Measurements from ENCODE around the gene TBC1D13. TPM values are rescaled to one million over a fixed set of nuclear protein-coding genes. Genes with fewer than 3 reads are reported as not detected.

The TBC1D13 gene
- total and polyA plus RNA-seq, 2 experiments from 2014 or later, result 8.3 to 19.4 TPM

- H3K4me2 ChIP-seq, result peak overlapping the region; percentile 82; the same call in 1 of the 2 replicates
- H3K4me3 Mint-ChIP-seq, result peak overlapping the region; percentile 94; the same call in 1 of the 3 replicates
- peaks cover 10% of the 10 kb centered on the region for H3K27me3 Mint-ChIP-seq (ENCODE audit: insufficient read depth, low read depth, poor library complexity)
- H3K27ac ChIP-seq (ENCODE audit: low read depth), result no peak overlapping the region
- H3K9me2 ChIP-seq (ENCODE audit: insufficient read depth), result no peaks in the 10 kb centered on the region
- H3K36me3 Mint-ChIP-seq (ENCODE audit: low read depth), result no peaks in the 10 kb centered on the region; the same call in 1 of the 3 replicates
- H2AFZ ChIP-seq, result peak overlapping the region; percentile 99; the same call in 1 of the 2 replicates
- H3K79me2 ChIP-seq (replicated peaks; ENCODE audit: insufficient read depth), result peaks cover 16% of the 10 kb centered on the region
- no peaks in the 10 kb centered on the region for H3K36me3 ChIP-seq (ENCODE audit: insufficient read depth)
- H4K20me1 ChIP-seq (replicated peaks; ENCODE audit: insufficient read depth), result no peaks in the 10 kb centered on the region
- no peak overlapping the region for H3K27ac Mint-ChIP-seq
- H3K9me3 Mint-ChIP-seq, result peaks cover 16% of the 10 kb centered on the region; the same call in 2 of the 3 replicates
- H3K4me3 ChIP-seq, result no peak overlapping the region
- H3K4me1 ChIP-seq (ENCODE audit: insufficient read depth), result peaks cover 9% of the 10 kb centered on the region
- DNase-seq (ENCODE audit: low spot score) (no peak), ATAC-seq (no peak)
- H3K27me3 ChIP-seq (ENCODE audit: insufficient read depth), result no peaks in the 10 kb centered on the region
- peaks cover 7% of the 10 kb centered on the region for H3K4me1 Mint-ChIP-seq
- TF ChIP-seq STAT1 (IDR thresholded peaks at IDR 0.05; ENCODE audit: unreplicated experiment), result no peak
- TF ChIP-seq CTCF (conservative IDR thresholded peaks at IDR 0.05; ENCODE audit: low read depth in 2 of 2), result no peak
- no peak for TF ChIP-seq JUNB (IDR thresholded peaks at IDR 0.05; ENCODE audit: unreplicated experiment)
- no peak for TF ChIP-seq EZH2 (IDR thresholded peaks at IDR 0.05; ENCODE audit: low read depth, unreplicated experiment)
- TF ChIP-seq REST (IDR thresholded peaks at IDR 0.05; ENCODE audit: unreplicated experiment), result no peak
- peaks cover 26% of the 10 kb centered on the region for H3F3A ChIP-seq (replicated peaks; ENCODE audit: low read depth)
Measured at GRCh38 chr9:128773049-128773448, 14.0 kb upstream of the TBC1D13 start.

GRCh38 chr9:128774804-128775203 lies 12.2 kb upstream of the TBC1D13 start:
- H3F3A ChIP-seq (replicated peaks; ENCODE audit: low read depth), result peaks cover 26% of the 10 kb centered on the region
- DNase-seq (ENCODE audit: low spot score) (no peak), ATAC-seq (no peak)
- peaks cover 13% of the 10 kb centered on the region for H3K79me2 ChIP-seq (replicated peaks; ENCODE audit: insufficient read depth)
- Mint-ChIP-seq H3K27ac (no peak overlapping the region), H3K27me3 (ENCODE audit: insufficient read depth, low read depth, poor library complexity) (peaks cover 13% of the 10 kb centered on the region), H3K9me3 (peaks cover 29% of the 10 kb centered on the region), H3K4me1 (peaks cover 7% of the 10 kb centered on the region), H3K36me3 (ENCODE audit: low read depth) (no peaks in the 10 kb centered on the region; the same call in 1 of the 3 replicates), H3K4me3 (no peak overlapping the region)
- H3K9me2 ChIP-seq (ENCODE audit: insufficient read depth), result no peaks in the 10 kb centered on the region
- H3K4me2 ChIP-seq, result no peak overlapping the region
- H2AFZ ChIP-seq, result no peak overlapping the region
- no peaks in the 10 kb centered on the region for H3K27me3 ChIP-seq (ENCODE audit: insufficient read depth)
- no peak overlapping the region for H3K27ac ChIP-seq (ENCODE audit: low read depth)
- H3K4me3 ChIP-seq, result no peak overlapping the region
- peaks cover 9% of the 10 kb centered on the region for H3K4me1 ChIP-seq (ENCODE audit: insufficient read depth)
- no peaks in the 10 kb centered on the region for H4K20me1 ChIP-seq (replicated peaks; ENCODE audit: insufficient read depth)
- H3K36me3 ChIP-seq (ENCODE audit: insufficient read depth), result no peaks in the 10 kb centered on the region
- TF ChIP-seq ZNF462 (CRISPR knock-in tag; IDR thresholded peaks at IDR 0.05), result no peak
- TF ChIP-seq ZNF331 (CRISPR knock-in tag; IDR thresholded peaks at IDR 0.05; ENCODE audit: low read depth), result no peak
- TF ChIP-seq NANOG (IDR thresholded peaks at IDR 0.05; ENCODE audit: borderline replicate concordance), result no peak
- TF ChIP-seq ETS1 (IDR thresholded peaks at IDR 0.05), result no peak
- no peak for TF ChIP-seq ZNF114 (CRISPR knock-in tag; IDR thresholded peaks at IDR 0.05)
